HepG2 (cell line): ENCODE measurements around the gene STAM. TPM values are rescaled to one million over a fixed set of nuclear protein-coding genes. Genes with fewer than 3 reads are reported as not detected.
A peak's percentile ranks its signal among the peaks of the same experiment; 100 is the strongest.

Source experiments
- CEBPZ ChIP-seq: IDR thresholded peaks from 2 replicates; pipeline ENCODE4 v1.6.1; 2012; ENCODE audit warnings: low read length, improper control_type of control experiment
- CHCHD3 ChIP-seq: sonication (generic); formaldehyde crosslinking; IDR thresholded peaks from 2 replicates; pipeline ENCODE4 v1.8.0; 2022; ENCODE audit warnings: mild to moderate bottlenecking, missing genetic modification reagents, moderate library complexity
- FOXC1 ChIP-seq: sonication (generic); formaldehyde crosslinking; IDR thresholded peaks from 2 replicates; pipeline ENCODE4 v1.8.0; 2022; ENCODE audit warnings: mild to moderate bottlenecking, missing genetic modification reagents, borderline replicate concordance
- HNF4G ChIP-seq, 2 experiments: sonication (generic) in 1 of 2; formaldehyde crosslinking in 1 of 2; IDR thresholded peaks; 2 replicates each; pipeline versions ENCODE4 v1.4.0 to v1.6.1; 2011 to 2020; ENCODE audit warnings: borderline replicate concordance in 2 of 2, low read depth in 2 of 2, mild to moderate bottlenecking in 2 of 2, low read length in 1 of 2, missing genetic modification reagents in 1 of 2, moderate library complexity in 1 of 2
- KMT2B ChIP-seq: IDR thresholded peaks from 2 replicates; pipeline ENCODE4 v1.6.1; 2016; ENCODE audit warnings: missing genetic modification reagents, missing compliant biosample characterization
- MAX ChIP-seq: IDR thresholded peaks from 2 replicates; pipeline ENCODE4 v1.6.1; 2012; ENCODE audit warnings: inconsistent platforms
- MXD3 ChIP-seq: IDR thresholded peaks from 2 replicates; pipeline ENCODE4 v1.6.1; 2016; ENCODE audit warnings: mild to moderate bottlenecking, missing biosample characterization, missing genetic modification reagents
- PATZ1 ChIP-seq: sonication (generic); formaldehyde crosslinking; IDR thresholded peaks from 2 replicates; pipeline ENCODE4 v1.4.0; 2020; ENCODE audit warnings: missing genetic modification reagents
- POLR2A ChIP-seq, 2 experiments: IDR thresholded peaks; 2 replicates each; pipeline ENCODE4 v1.6.1; 2011; ENCODE audit warnings: low read depth in 2 of 2, low read length in 2 of 2, mild to moderate bottlenecking in 1 of 2, moderate library complexity in 1 of 2; ENCODE audit not compliant: insufficient read depth in 1 of 2
- RBFOX2 ChIP-seq: fragments of 200-400 bp; formaldehyde crosslinking; IDR thresholded peaks from 2 replicates; pipeline ENCODE4 v1.6.1; 2017; ENCODE audit warnings: low read depth, mild to moderate bottlenecking, low read length
- RFX1 ChIP-seq: fragments of 450-650 bp; IDR thresholded peaks from 2 replicates; pipeline ENCODE4 v1.6.1; 2017
- RNF219 ChIP-seq: sonication (generic); formaldehyde crosslinking; IDR thresholded peaks from 2 replicates; pipeline ENCODE4 v1.5.0; 2020; ENCODE audit warnings: mild to moderate bottlenecking, missing genetic modification reagents
- SATB2 ChIP-seq: sonication (generic); formaldehyde crosslinking; IDR thresholded peaks from 2 replicates; pipeline ENCODE4 v1.5.0; 2020; ENCODE audit warnings: missing genetic modification reagents
- SP5 ChIP-seq: IDR thresholded peaks from 2 replicates; pipeline ENCODE4 v1.6.1; 2016; ENCODE audit warnings: low read depth, borderline replicate concordance
- SRSF4 ChIP-seq: fragments of 200-400 bp; formaldehyde crosslinking; IDR thresholded peaks from one replicate; pipeline ENCODE4 v1.6.1; 2018; ENCODE audit warnings: mild to moderate bottlenecking, low read depth, low read length, moderate library complexity; ENCODE audit not compliant: poor library complexity, severe bottlenecking
- ZBTB7B ChIP-seq: sonication (generic); formaldehyde crosslinking; IDR thresholded peaks from 2 replicates; pipeline ENCODE4 v1.4.0; 2020; ENCODE audit warnings: missing genetic modification reagents
- ZFYVE20 ChIP-seq: sonication (generic); formaldehyde crosslinking; IDR thresholded peaks from 2 replicates; pipeline ENCODE4 v1.8.0; 2023; ENCODE audit warnings: low read depth, mild to moderate bottlenecking, moderate library complexity, missing genetic modification reagents, borderline replicate concordance
- ZNF577 ChIP-seq: sonication (generic); formaldehyde crosslinking; IDR thresholded peaks from 2 replicates; pipeline ENCODE4 v1.4.0; 2020; ENCODE audit warnings: mild to moderate bottlenecking, low read depth, missing genetic modification reagents, borderline replicate concordance
- ZSCAN21 ChIP-seq: sonication (generic); formaldehyde crosslinking; IDR thresholded peaks from 2 replicates; pipeline ENCODE4 v1.8.0; 2022; ENCODE audit warnings: mild to moderate bottlenecking, missing genetic modification reagents, moderate library complexity, borderline replicate concordance
- ZSCAN25 ChIP-seq: sonication (generic); formaldehyde crosslinking; IDR thresholded peaks from 2 replicates; pipeline ENCODE4 v1.8.0; 2022; ENCODE audit warnings: mild to moderate bottlenecking, missing genetic modification reagents
- polyA plus RNA-seq, 8 experiments: library from polyadenylated mRNA; depleted of rRNA in 3 of 8; stranded (reverse) in 7 of 8; unstranded in 1 of 8; fragments of >200 nt; fragmentation: Illumina TruSeq in 4 of 8; extraction: Trizol in 4 of 8; gene quantifications; 2 replicates each; pipeline versions ENCODE4 v1.2.1 to v1.2.3, GENCODE V29; 2011 to 2016; ENCODE audit warnings: low read depth in 4 of 8, missing spikeins in 1 of 8, mixed read lengths in 1 of 8; ENCODE audit not compliant: insufficient read depth in 1 of 8
- total RNA-seq, 5 experiments: library from RNA; depleted of rRNA; stranded (reverse); fragments of >200 nt; fragmentation: Illumina TruSeq; extraction: Trizol; gene quantifications; 2 replicates each; pipeline ENCODE4 v1.2.3, GENCODE V29; 2016; ENCODE audit warnings: low read depth in 1 of 5

STAM gene
- total and polyA plus RNA-seq, 2 of the 13 experiments (the other 11 are each of a cell fraction or from before 2014, with no cell fraction given) = 19.5 to 25.1 TPM

- TF ChIP-seq MXD3 (peak; percentile 71; the same call in 1 of the 2 replicates), PATZ1 (peak; percentile 79; the same call in 1 of the 2 replicates), KMT2B (CRISPR knock-in tag) (peak; percentile 69), FOXC1 (CRISPR knock-in tag) (peak; percentile 29; the same call in 1 of the 2 replicates), ZBTB7B (CRISPR knock-in tag) (peak; percentile 86), HNF4G (IDR thresholded peaks at IDR 0.05; ENCODE audit: borderline replicate concordance, low read depth, low read length) (no peak), HNF4G (CRISPR knock-in tag; IDR thresholded peaks at IDR 0.05; ENCODE audit: borderline replicate concordance, low read depth) (peak; percentile 31; the same call in 1 of the 2 replicates), RFX1 (no peak), RBFOX2 (peak; percentile 93), POLR2A (IDR thresholded peaks at IDR 0.05; ENCODE audit: insufficient read depth in 1 of 2, low read depth in 2 of 2, low read length in 2 of 2) (peak; percentile 82 to 83), ZSCAN25 (CRISPR knock-in tag) (0 out of 2 replicates have a peak, but pooled peaks have one; percentile 18), ZSCAN21 (CRISPR knock-in tag) (no peak; the same call in 1 of the 2 replicates), RNF219 (CRISPR knock-in tag) (no peak), MAX (peak; percentile 63), SRSF4 (no peak), SATB2 (CRISPR knock-in tag) (no peak), SP5 (CRISPR knock-in tag) (0 out of 2 replicates have a peak, but pooled peaks have one; percentile 29), CEBPZ (no peak), ZNF577 (CRISPR knock-in tag) (0 out of 2 replicates have a peak, but pooled peaks have one; percentile 67), CHCHD3 (CRISPR knock-in tag) (no peak), ZFYVE20 (CRISPR knock-in tag) (0 out of 2 replicates have a peak, but pooled peaks have one; percentile 39)
These were observed 26.7 kb upstream of the STAM start, which contains the start of gene HACD1 (continued) for GRCh38 chr10:17617031-17617911.
